HepG2 (cell line): ENCODE measurements around the gene MTHFD2L. TPM values are rescaled to one million over a fixed set of nuclear protein-coding genes. Genes with fewer than 3 reads are reported as not detected.

Experiments
- ATAC-seq: fragments of 200-7000 bp; cut with Tn5 transposase; 3 replicates; pipeline ENCODE4 v1.9.1; 2020; ENCODE audit warnings: mild to moderate bottlenecking, moderate library complexity
- BruUV-seq: library from RNA; stranded (reverse); fragments of 400-500 nt; replicated peaks from 2 replicates; lab custom pipeline; 2021; lab: Mats Ljungman, UMichigan
- CTCF ChIA-PET: fragments of 300-600 bp; formaldehyde crosslinking; extraction: SDS; loops from one replicate; lab custom pipeline; 2021; ENCODE audit warnings: low total read pairs, inconsistent platforms, low intra/inter-chr PET ratio; lab: Yijun Ruan, JAX
- POLR2A ChIA-PET: fragments of 350-600 bp; sonication (Branson Sonifier 250); formaldehyde crosslinking; loops from one replicate; lab custom pipeline; 2020; ENCODE audit warnings: antibody characterized with exemption, inconsistent platforms; lab: Yijun Ruan, JAX
- DNase-seq: peaks from one replicate; pipeline ENCODE4 v3.0.0-alpha.2; 2015; ENCODE audit warnings: low spot score
- FAIRE-seq: peaks from 3 replicates; lab custom pipeline; 2011; peaks lifted over from hg19 to GRCh38; lab: Jason Lieb, UNC
- H2AFZ ChIP-seq: one replicate; pipeline ENCODE4 v1.6.1; 2011; ENCODE audit warnings: low read length, inconsistent platforms
- H3K27ac ChIP-seq: fragments of 300-600 bp; 3 replicates; pipeline ENCODE4 v1.8.0; 2011; ENCODE audit warnings: mixed run types, mild to moderate bottlenecking, mixed read lengths, low read length, inconsistent platforms; ENCODE audit not compliant: insufficient read depth; ENCODE audit errors: extremely low read length
- H3K27me3 ChIP-seq, 2 experiments: fragments of 200-600 bp in 1 of 2; 2 replicates in 1 of 2; 3 replicates in 1 of 2; pipeline versions ENCODE4 v1.6.0 to v1.8.0; 2011; ENCODE audit warnings: low read length in 2 of 2, mild to moderate bottlenecking in 2 of 2, moderate library complexity in 2 of 2, inconsistent platforms in 1 of 2; ENCODE audit not compliant: insufficient read depth in 2 of 2, control insufficient read depth in 1 of 2
- H3K36me3 ChIP-seq, 2 experiments: fragments of 200-600 bp in 1 of 2; replicated peaks in 1 of 2; 2 replicates in 1 of 2; 3 replicates in 1 of 2; pipeline versions ENCODE4 v1.5.1 to v1.8.0; 2011; ENCODE audit warnings: low read length in 2 of 2, inconsistent platforms in 1 of 2; ENCODE audit not compliant: insufficient read depth in 2 of 2, control insufficient read depth in 1 of 2
- H3K4me1 ChIP-seq: 2 replicates; pipeline ENCODE4 v1.5.1; 2012; ENCODE audit warnings: low read length, inconsistent platforms; ENCODE audit not compliant: insufficient read depth
- H3K4me2 ChIP-seq: 2 replicates; pipeline ENCODE4 v1.6.0; 2011; ENCODE audit warnings: low read depth, low read length, inconsistent platforms
- H3K4me3 ChIP-seq, 3 experiments: fragments of 200-600 bp in 1 of 3; sonication (generic), shearing (Covaris generic) in 1 of 3; replicated peaks in 1 of 3; 2 replicates each; pipeline ENCODE4 v1.5.1; 2011 to 2016; ENCODE audit warnings: low read length in 3 of 3, inconsistent platforms in 2 of 3, low read depth in 2 of 3, mild to moderate bottlenecking in 2 of 3, control low read depth in 1 of 3, mixed read lengths in 1 of 3; ENCODE audit not compliant: insufficient read depth in 1 of 3
- H3K79me2 ChIP-seq: one replicate; pipeline ENCODE4 v1.6.1; 2011; ENCODE audit warnings: low read length, inconsistent platforms; ENCODE audit not compliant: insufficient read depth
- H3K9ac ChIP-seq: 2 replicates; pipeline ENCODE4 v1.6.0; 2011; ENCODE audit warnings: mild to moderate bottlenecking, low read depth, low read length, inconsistent platforms; ENCODE audit not compliant: insufficient read depth
- H3K9me3 ChIP-seq: 2 replicates; pipeline ENCODE4 v1.5.1; 2012; ENCODE audit warnings: mild to moderate bottlenecking, low read length
- H4K20me1 ChIP-seq: 2 replicates; pipeline ENCODE4 v1.6.0; 2011; ENCODE audit warnings: inconsistent platforms, mild to moderate bottlenecking, low read length, moderate library complexity; ENCODE audit not compliant: insufficient read depth
- ARID4A ChIP-seq: sonication (generic); formaldehyde crosslinking; IDR thresholded peaks from 2 replicates; pipeline ENCODE4 v1.5.0; 2020; ENCODE audit warnings: mild to moderate bottlenecking, missing genetic modification reagents, borderline replicate concordance
- ARNT ChIP-seq: fragments of 450-650 bp; IDR thresholded peaks from 2 replicates; pipeline ENCODE4 v1.6.1; 2017
- FOXK2 ChIP-seq: fragments of 450-650 bp; IDR thresholded peaks from 2 replicates; pipeline ENCODE4 v1.6.1; 2016
- MAFF ChIP-seq: IDR thresholded peaks from 2 replicates; pipeline ENCODE4 v1.6.1; 2011; ENCODE audit warnings: low read depth, low read length, improper control_type of control experiment
- MAFK ChIP-seq, 2 experiments: IDR thresholded peaks in 1 of 2; conservative IDR thresholded peaks in 1 of 2; 2 replicates each; pipeline ENCODE4 v1.6.1; 2011; ENCODE audit warnings: improper control_type of control experiment in 2 of 2, low read length in 2 of 2
- NFRKB ChIP-seq: fragments of 450-650 bp; IDR thresholded peaks from 2 replicates; pipeline ENCODE4 v1.6.1; 2017
- POLR2G ChIP-seq: fragments of 200-400 bp; formaldehyde crosslinking; IDR thresholded peaks from 2 replicates; pipeline ENCODE4 v1.6.1; 2018; ENCODE audit warnings: mild to moderate bottlenecking, low read depth, low read length, moderate library complexity
- RARG ChIP-seq: sonication (generic); formaldehyde crosslinking; IDR thresholded peaks from 2 replicates; pipeline ENCODE4 v1.4.0; 2020; ENCODE audit warnings: low read depth, mild to moderate bottlenecking, missing genetic modification reagents
- SIN3A ChIP-seq: IDR thresholded peaks from 2 replicates; pipeline ENCODE4 v1.6.1; 2011; ENCODE audit warnings: low read depth, mild to moderate bottlenecking, control low read depth, low read length, borderline replicate concordance
- XRCC5 ChIP-seq: fragments of 200-400 bp; formaldehyde crosslinking; optimal IDR thresholded peaks from 2 replicates; pipeline ENCODE3; 2017; ENCODE audit warnings: mild to moderate bottlenecking, low read length
- ZBTB44 ChIP-seq: sonication (generic); formaldehyde crosslinking; IDR thresholded peaks from 2 replicates; pipeline ENCODE4 v1.4.0; 2020; ENCODE audit warnings: missing genetic modification reagents
- ZNF253 ChIP-seq: sonication (generic); formaldehyde crosslinking; IDR thresholded peaks from 2 replicates; pipeline ENCODE4 v1.8.0; 2022; ENCODE audit warnings: mild to moderate bottlenecking, missing genetic modification reagents, borderline replicate concordance
- ZNF362 ChIP-seq: sonication (generic); formaldehyde crosslinking; IDR thresholded peaks from 2 replicates; pipeline ENCODE4 v1.4.0; 2020; ENCODE audit warnings: missing genetic modification reagents, mild to moderate bottlenecking, borderline replicate concordance
- WGBS: methylation state at CpG from one replicate; pipeline ENCODE4 v1.1.6; 2017; ENCODE audit warnings: low lambda C conversion rate; 5-methylcytosine and 5-hydroxymethylcytosine counted together
- in situ Hi-C: cut with HindIII; loops from 2 replicates; pipeline ENCODE4 v1.10.0; 2017; ENCODE audit warnings: low pct_unique_long_range_greater_than_20kb; ENCODE audit not compliant: extremely low pct_ligation_motif_present
- intact Hi-C: fragments of 100-400 bp; cut with micrococcal nuclease; formaldehyde crosslinking; loops from one replicate; pipeline ENCODE4 v1.10.0; 2022; ENCODE audit not compliant: unreplicated experiment
- polyA plus RNA-seq, 8 experiments: library from polyadenylated mRNA; depleted of rRNA in 3 of 8; stranded (reverse) in 7 of 8; unstranded in 1 of 8; fragments of >200 nt; fragmentation: Illumina TruSeq in 4 of 8; extraction: Trizol in 4 of 8; gene quantifications; 2 replicates each; pipeline versions ENCODE4 v1.2.1 to v1.2.3, GENCODE V29; 2011 to 2016; ENCODE audit warnings: low read depth in 4 of 8, missing spikeins in 1 of 8, mixed read lengths in 1 of 8; ENCODE audit not compliant: insufficient read depth in 1 of 8
- total RNA-seq, 5 experiments: library from RNA; depleted of rRNA; stranded (reverse); fragments of >200 nt; fragmentation: Illumina TruSeq; extraction: Trizol; gene quantifications; 2 replicates each; pipeline ENCODE4 v1.2.3, GENCODE V29; 2016; ENCODE audit warnings: low read depth in 1 of 5

The MTHFD2L gene
- total and polyA plus RNA-seq, 2 of the 13 experiments (the other 11 are each of a cell fraction or from before 2014, with no cell fraction given), result 10.5 to 14.9 TPM

GRCh38 chr4:74217365-74217764 lies 59.4 kb downstream of the MTHFD2L start:
- Histone ChIP-seq H3K9ac (no peak overlapping the region), H3K4me2 (no peak overlapping the region), H2AFZ (no peak overlapping the region), H3K27ac (no peak overlapping the region), H3K79me2 (no peaks in the 10 kb centered on the region), H3K4me1 (peaks cover 14% of the 10 kb centered on the region), H3K9me3 (no peaks in the 10 kb centered on the region), H3K36me3 (no peaks in the 10 kb centered on the region), H3K27me3 (no peaks in the 10 kb centered on the region), H4K20me1 (0 out of 2 replicates have a peak, but pooled peaks cover 3% of the 10 kb centered on the region), H3K4me3 (no peak overlapping the region)
- in situ Hi-C loops (no loop called here), intact Hi-C loops (no loop called here)
- BruUV-seq, result no TSS peak
- ChIA-PET POLR2A (no interaction called here), CTCF (no interaction called here)
- TF ChIP-seq NFRKB (no peak), ZBTB44 (CRISPR knock-in tag) (no peak), XRCC5 (no peak)
- ATAC-seq (no peak), DNase-seq (no peak), FAIRE-seq (peak; percentile 23)
- WGBS, result 93% methylated on average over 3 of the region's 3 CpGs

GRCh38 chr4:74218201-74218600 lies 60.3 kb downstream of the MTHFD2L start:
- H3K9me3 ChIP-seq, result no peaks in the 10 kb centered on the region
- no peak overlapping the region for H3K4me3 ChIP-seq
- no peaks in the 10 kb centered on the region for H3K79me2 ChIP-seq
- ATAC-seq (no peak), DNase-seq (no peak), FAIRE-seq (no peak)
- 0 out of 2 replicates have a peak, but pooled peaks cover 3% of the 10 kb centered on the region for H4K20me1 ChIP-seq
- CTCF ChIA-PET, result no interaction called here
- peaks cover 14% of the 10 kb centered on the region for H3K4me1 ChIP-seq
- no peak overlapping the region for H2AFZ ChIP-seq
- no peak overlapping the region for H3K9ac ChIP-seq
- H3K27ac ChIP-seq, result no peak overlapping the region
- BruUV-seq, result no TSS peak
- POLR2A ChIA-PET, result no interaction called here
- intact Hi-C loops (no loop called here), in situ Hi-C loops (no loop called here)
- no peaks in the 10 kb centered on the region for H3K27me3 ChIP-seq
- no peak overlapping the region for H3K4me2 ChIP-seq
- no peaks in the 10 kb centered on the region for H3K36me3 ChIP-seq
- 83% methylated on average over 4 of the region's 4 CpGs for WGBS
- TF ChIP-seq ZNF362 (CRISPR knock-in tag), result no peak
- no peak for TF ChIP-seq POLR2G
- TF ChIP-seq MAFF, result peak; percentile 98
- TF ChIP-seq FOXK2, result no peak
- TF ChIP-seq ZNF253, result no peak
- no peak for TF ChIP-seq SIN3A
- TF ChIP-seq ARNT, result no peak
- peak; percentile 97 to 99 for TF ChIP-seq MAFK (conservative IDR thresholded peaks at IDR 0.05 in 1 of 2, IDR thresholded peaks at IDR 0.05 in 1 of 2; ENCODE audit: low read length in 2 of 2)
- no peak for TF ChIP-seq RARG (CRISPR knock-in tag)
- no peak for TF ChIP-seq ARID4A
